Left kidney (tissue), 2 donors: ENCODE data around the gene CTSW. TPM values are rescaled to one million over a fixed set of nuclear protein-coding genes. Genes with fewer than 3 reads are reported as not detected.

Experiments used
- DNase-seq: peaks from one replicate; pipeline ENCODE4 v3.0.0-alpha.2; 2013
- polyA plus RNA-seq: library from polyadenylated mRNA; unstranded; fragments of 120-200 nt; gene quantifications from one replicate; pipeline ENCODE4 v1.2.1, GENCODE V29; 2013; ENCODE audit not compliant: insufficient read length

CTSW gene
- polyA plus RNA-seq, 1 donor: 1.4 TPM

DNA sequence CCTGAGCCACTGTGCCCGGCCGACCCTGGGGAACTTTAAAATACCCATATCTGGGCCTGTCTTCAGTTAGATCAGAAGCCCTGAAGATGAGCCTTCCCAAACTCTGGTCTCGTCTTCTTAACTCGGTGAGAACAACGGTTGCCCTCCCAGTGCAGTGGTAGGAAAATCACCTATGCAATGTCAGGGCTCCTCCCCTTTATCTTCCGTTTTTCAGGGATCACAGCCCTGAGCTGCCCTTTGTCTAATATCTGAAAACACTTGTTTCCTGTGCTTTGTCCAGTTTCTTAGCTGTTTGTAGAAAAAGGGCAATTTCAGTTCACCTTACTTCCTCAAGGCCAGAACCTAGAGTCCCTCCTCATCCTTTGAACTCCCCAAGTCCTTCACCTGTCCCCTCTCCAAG lies 49.0 kb downstream of the CTSW start:
- DNase-seq: no peak

GRCh38 chr11:65931773-65932557 lies 52.3 kb downstream of the CTSW start:
- no peak for DNase-seq

- DNase-seq: no peak
These were observed 52.9 kb downstream of the CTSW start for GRCh38 chr11:65932558-65932919.

Other genes starting within 250 kb of the CTSW start
- gene SIPA1, start 241.7 kb upstream of the CTSW start, polyA plus RNA-seq: 22.4 TPM
- gene RELA, start 216.9 kb upstream of the CTSW start, polyA plus RNA-seq: 49.6 TPM
- gene KAT5, start 167.6 kb upstream of the CTSW start, polyA plus RNA-seq: 71.7 TPM
- gene RNASEH2C, start 159.0 kb upstream of the CTSW start, polyA plus RNA-seq: 39.0 TPM
- gene AP5B1, start 98.9 kb upstream of the CTSW start, polyA plus RNA-seq: 7.6 TPM
- 11.0 TPM for gene OVOL1, start 92.8 kb upstream of the CTSW start, polyA plus RNA-seq
- gene SNX32, start 45.9 kb upstream of the CTSW start, polyA plus RNA-seq: 2.6 TPM
- gene CFL1, start 21.7 kb upstream of the CTSW start, polyA plus RNA-seq: 688 TPM
- gene MUS81, start 19.4 kb upstream of the CTSW start, polyA plus RNA-seq: 48.3 TPM
- gene EFEMP2, start 7.0 kb upstream of the CTSW start, polyA plus RNA-seq: 102 TPM
- gene FIBP, start 8.6 kb downstream of the CTSW start, polyA plus RNA-seq: 96.0 TPM
- 5.0 TPM for gene CCDC85B, start 10.8 kb downstream of the CTSW start, polyA plus RNA-seq
- not detected for gene FOSL1, start 20.6 kb downstream of the CTSW start, polyA plus RNA-seq
- 30.6 TPM for gene C11orf68, start 39.2 kb downstream of the CTSW start, polyA plus RNA-seq
- 65.8 TPM for gene DRAP1, start 39.6 kb downstream of the CTSW start, polyA plus RNA-seq
- 0.23 TPM for gene TSGA10IP, start 65.6 kb downstream of the CTSW start, polyA plus RNA-seq
- gene SART1, start 81.9 kb downstream of the CTSW start, polyA plus RNA-seq: 48.6 TPM
- gene EIF1AD, start 122.3 kb downstream of the CTSW start, polyA plus RNA-seq: 31.7 TPM
- 233 TPM for gene BANF1, start 122.7 kb downstream of the CTSW start, polyA plus RNA-seq
- not detected for gene CST6, start 132.2 kb downstream of the CTSW start, polyA plus RNA-seq
- gene CATSPER1, start 146.6 kb downstream of the CTSW start, polyA plus RNA-seq: not detected
- 3.8 TPM for gene GAL3ST3, start 169.3 kb downstream of the CTSW start, polyA plus RNA-seq
- gene SF3B2, start 172.5 kb downstream of the CTSW start, polyA plus RNA-seq: 260 TPM
- 61.5 TPM for gene PACS1, start 190.4 kb downstream of the CTSW start, polyA plus RNA-seq